Measurements from ENCODE around the gene DNMT3A.

DNMT3A gene

DNA sequence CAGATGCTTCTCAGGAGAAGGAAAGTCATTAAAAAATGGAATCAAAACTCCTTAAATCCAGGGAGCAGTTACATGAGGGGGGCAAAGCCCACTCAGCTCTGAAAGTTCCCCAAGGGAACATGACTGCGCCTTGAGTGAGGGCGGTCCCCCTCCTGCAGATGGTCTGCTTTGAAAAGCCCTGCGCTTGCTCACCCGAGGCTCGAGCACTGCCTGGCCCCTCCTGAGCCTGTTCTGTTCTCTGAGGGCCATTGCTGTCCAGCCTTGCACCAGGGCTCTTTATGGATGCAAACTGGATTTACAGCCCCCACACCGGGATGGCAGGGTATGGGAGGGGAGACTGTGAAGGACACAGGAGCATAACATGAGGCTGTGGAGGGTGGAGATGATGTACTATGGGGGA, 37.8 kb upstream of the DNMT3A start:
- no peak for ATAC-seq (ENCODE audit: insufficient read depth, low read depth)
- H3K27ac ChIP-seq (ENCODE audit: low read length): no peak overlapping the region
- H3K4me3 ChIP-seq (ENCODE audit: low read depth in 1 of 2, low read length in 2 of 2): no peak overlapping the region
- H3K79me2 ChIP-seq (ENCODE audit: insufficient read depth, low read length): no peaks in the 10 kb centered on the region
- no peak overlapping the region for H3K9ac ChIP-seq (ENCODE audit: low read depth, low read length)
- peaks cover 20% of the 10 kb centered on the region for H3K4me1 ChIP-seq (ENCODE audit: insufficient read depth, low read length)
- peaks cover 7% of the 10 kb centered on the region; the same call in 1 of the 2 replicates for H4K20me1 ChIP-seq (ENCODE audit: insufficient read depth, low read length)
- H3K9me3 ChIP-seq (ENCODE audit: insufficient read depth, low read length, severe bottlenecking): no peaks in the 10 kb centered on the region
- H3K4me2 ChIP-seq (ENCODE audit: insufficient read depth, low read length): no peak overlapping the region
- DNase-seq: no peak
- no peaks in the 10 kb centered on the region for H3K27me3 ChIP-seq (ENCODE audit: insufficient read depth, low read length, poor library complexity)
- TF ChIP-seq, protein P1, sequence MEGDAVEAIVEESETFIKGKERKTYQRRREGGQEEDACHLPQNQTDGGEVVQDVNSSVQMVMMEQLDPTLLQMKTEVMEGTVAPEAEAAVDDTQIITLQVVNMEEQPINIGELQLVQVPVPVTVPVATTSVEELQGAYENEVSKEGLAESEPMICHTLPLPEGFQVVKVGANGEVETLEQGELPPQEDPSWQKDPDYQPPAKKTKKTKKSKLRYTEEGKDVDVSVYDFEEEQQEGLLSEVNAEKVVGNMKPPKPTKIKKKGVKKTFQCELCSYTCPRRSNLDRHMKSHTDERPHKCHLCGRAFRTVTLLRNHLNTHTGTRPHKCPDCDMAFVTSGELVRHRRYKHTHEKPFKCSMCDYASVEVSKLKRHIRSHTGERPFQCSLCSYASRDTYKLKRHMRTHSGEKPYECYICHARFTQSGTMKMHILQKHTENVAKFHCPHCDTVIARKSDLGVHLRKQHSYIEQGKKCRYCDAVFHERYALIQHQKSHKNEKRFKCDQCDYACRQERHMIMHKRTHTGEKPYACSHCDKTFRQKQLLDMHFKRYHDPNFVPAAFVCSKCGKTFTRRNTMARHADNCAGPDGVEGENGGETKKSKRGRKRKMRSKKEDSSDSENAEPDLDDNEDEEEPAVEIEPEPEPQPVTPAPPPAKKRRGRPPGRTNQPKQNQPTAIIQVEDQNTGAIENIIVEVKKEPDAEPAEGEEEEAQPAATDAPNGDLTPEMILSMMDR (IDR thresholded peaks at IDR 0.05; ENCODE audit: borderline replicate concordance, extremely low read depth, low read length, poor library complexity, severe bottlenecking): no peak
- no peak for TF ChIP-seq EZH2 (IDR thresholded peaks at IDR 0.05; ENCODE audit: borderline replicate concordance, low read depth, low read length, severe bottlenecking)
- no peak overlapping the region for H2AFZ ChIP-seq (ENCODE audit: low read depth, low read length)
- no peaks in the 10 kb centered on the region for H3K36me3 ChIP-seq (ENCODE audit: insufficient read depth, low read length)

DNA sequence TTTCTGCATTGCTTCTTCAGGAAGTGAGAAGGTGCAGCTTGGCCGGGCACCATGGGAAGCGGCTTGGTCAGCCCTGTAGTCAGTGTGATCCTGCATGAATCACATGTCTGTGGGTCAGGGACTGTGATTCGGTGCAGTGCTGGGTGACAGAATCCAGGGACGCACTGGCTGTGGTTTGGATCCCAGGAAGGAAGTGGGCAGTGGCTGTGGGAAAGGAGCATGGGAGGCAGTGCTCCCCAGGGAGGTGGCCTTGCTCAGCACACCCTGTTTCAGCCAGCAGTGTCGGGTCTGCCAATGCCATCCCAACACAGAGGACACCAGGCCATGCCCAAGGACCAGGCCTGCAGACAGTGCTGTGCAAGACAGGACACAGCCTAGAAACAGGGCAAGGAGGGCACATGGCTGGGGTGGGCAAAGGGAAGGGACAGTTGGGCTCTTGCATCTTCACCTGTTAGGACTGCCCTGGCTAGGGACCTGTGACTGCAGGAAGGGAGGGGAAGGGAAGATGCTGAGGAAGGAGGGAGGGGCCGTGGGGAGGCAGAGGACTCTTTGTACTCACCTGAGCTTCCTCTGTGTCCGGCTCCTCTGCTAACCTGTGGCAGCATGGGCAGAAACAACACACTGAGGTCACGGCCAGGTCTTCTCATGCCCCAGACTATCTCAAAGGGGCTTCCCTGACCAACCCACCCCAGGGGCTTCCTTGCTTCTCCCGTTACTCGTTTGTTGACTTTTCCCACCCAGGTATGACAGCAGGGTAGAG, 37.2 kb upstream of the DNMT3A start:
- Histone ChIP-seq H3K4me1 (ENCODE audit: insufficient read depth, low read length) (peaks cover 20% of the 10 kb centered on the region), H3K4me2 (ENCODE audit: insufficient read depth, low read length) (no peak overlapping the region), H3K27ac (ENCODE audit: low read length) (no peak overlapping the region), H2AFZ (ENCODE audit: low read depth, low read length) (no peak overlapping the region), H4K20me1 (ENCODE audit: insufficient read depth, low read length) (peaks cover 7% of the 10 kb centered on the region; the same call in 1 of the 2 replicates), H3K36me3 (ENCODE audit: insufficient read depth, low read length) (no peaks in the 10 kb centered on the region), H3K9ac (ENCODE audit: low read depth, low read length) (no peak overlapping the region), H3K79me2 (ENCODE audit: insufficient read depth, low read length) (no peaks in the 10 kb centered on the region), H3K9me3 (ENCODE audit: insufficient read depth, low read length, severe bottlenecking) (no peaks in the 10 kb centered on the region), H3K27me3 (ENCODE audit: insufficient read depth, low read length, poor library complexity) (no peaks in the 10 kb centered on the region), H3K4me3 (ENCODE audit: low read depth in 1 of 2, low read length in 2 of 2) (no peak overlapping the region)
- DNase-seq: no peak
- TF ChIP-seq EZH2 (IDR thresholded peaks at IDR 0.05; ENCODE audit: borderline replicate concordance, low read depth, low read length, severe bottlenecking): no peak
- TF ChIP-seq, protein P1 (IDR thresholded peaks at IDR 0.05; ENCODE audit: borderline replicate concordance, extremely low read depth, low read length, poor library complexity, severe bottlenecking): no peak
- no peak for ATAC-seq (ENCODE audit: insufficient read depth, low read depth)

DNA sequence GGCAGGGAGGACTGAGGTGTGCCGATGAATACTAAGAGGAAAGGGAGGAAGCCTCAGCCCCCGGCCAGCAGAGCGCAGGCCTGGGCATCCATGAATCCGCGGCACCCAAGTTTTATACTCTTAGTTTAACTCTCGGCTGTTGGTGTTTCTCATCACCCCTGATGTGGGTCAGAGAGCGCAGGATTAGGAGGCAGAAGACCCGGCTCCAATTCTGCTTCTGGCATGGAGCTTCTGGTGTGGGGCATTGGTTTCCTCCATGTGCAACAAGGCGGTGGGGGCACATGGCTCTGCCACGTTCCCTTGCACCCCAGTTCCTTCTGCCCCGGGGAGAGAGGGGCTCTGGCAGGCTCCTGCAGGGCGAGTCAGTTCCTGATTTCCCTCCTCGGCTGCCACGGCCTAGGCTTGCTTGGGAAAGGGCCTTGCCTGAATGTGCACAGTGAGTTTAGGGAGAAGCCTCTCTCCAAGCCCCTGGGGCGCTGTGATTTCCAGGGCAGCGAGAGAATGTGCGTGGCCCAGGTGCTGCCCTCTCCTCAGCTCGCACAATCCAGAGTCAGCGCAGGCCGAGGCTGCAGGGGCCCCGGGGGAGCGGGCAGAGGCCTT, 36.2 kb upstream of the DNMT3A start:
- no peak overlapping the region for H3K27ac ChIP-seq (ENCODE audit: low read length)
- H3K9ac ChIP-seq (ENCODE audit: low read depth, low read length): no peak overlapping the region
- H2AFZ ChIP-seq (ENCODE audit: low read depth, low read length): no peak overlapping the region
- no peaks in the 10 kb centered on the region for H3K9me3 ChIP-seq (ENCODE audit: insufficient read depth, low read length, severe bottlenecking)
- H3K36me3 ChIP-seq (ENCODE audit: insufficient read depth, low read length): no peaks in the 10 kb centered on the region
- no peak for TF ChIP-seq EZH2 (IDR thresholded peaks at IDR 0.05; ENCODE audit: borderline replicate concordance, low read depth, low read length, severe bottlenecking)
- TF ChIP-seq, protein P1 (IDR thresholded peaks at IDR 0.05; ENCODE audit: borderline replicate concordance, extremely low read depth, low read length, poor library complexity, severe bottlenecking): no peak
- peaks cover 20% of the 10 kb centered on the region for H3K4me1 ChIP-seq (ENCODE audit: insufficient read depth, low read length)
- peaks cover 7% of the 10 kb centered on the region; the same call in 1 of the 2 replicates for H4K20me1 ChIP-seq (ENCODE audit: insufficient read depth, low read length)
- no peak overlapping the region for H3K4me3 ChIP-seq (ENCODE audit: low read depth in 1 of 2, low read length in 2 of 2)
- peak overlapping the region; percentile 67; the same call in 1 of the 2 replicates for H3K4me2 ChIP-seq (ENCODE audit: insufficient read depth, low read length)
- no peak for DNase-seq
- H3K79me2 ChIP-seq (ENCODE audit: insufficient read depth, low read length): no peaks in the 10 kb centered on the region
- no peaks in the 10 kb centered on the region for H3K27me3 ChIP-seq (ENCODE audit: insufficient read depth, low read length, poor library complexity)
- ATAC-seq (ENCODE audit: insufficient read depth, low read depth): no peak

Data from DND-41 (cell line).